Esophagus mucosa (tissue), 1 donor: ENCODE measurements around the gene PUSL1. TPM values are rescaled to one million over a fixed set of nuclear protein-coding genes. Genes with fewer than 3 reads are reported as not detected.

ENCODE experiments used
- ATAC-seq: fragments of 200-7000 bp; cut with Tn5 transposase; one replicate; pipeline ENCODE4 v1.9.1; 2020
- total RNA-seq: library from RNA; stranded (reverse); gene quantifications from one replicate; pipeline ENCODE4 v1.2.4, GENCODE V29; 2023
- donor health status: DM: yes; HTN: yes; CAD: no.

The PUSL1 gene
- total RNA-seq, 1 donor from 2014 or later: 23.0 TPM

GRCh38 chr1:1354271-1355247 lies 46.2 kb downstream of the PUSL1 start:
- ATAC-seq: no peak

- peak; percentile 25 for ATAC-seq
Measured at GRCh38 chr1:1355416-1355815, 47.0 kb downstream of the PUSL1 start.

GRCh38 chr1:1356166-1356795 lies 47.9 kb downstream of the PUSL1 start:
- ATAC-seq: no peak

GRCh38 chr1:1356796-1357401 lies 48.5 kb downstream of the PUSL1 start:
- ATAC-seq: peak; percentile 37

GRCh38 chr1:1357871-1358432 lies 49.6 kb downstream of the PUSL1 start:
- ATAC-seq: no peak

- ATAC-seq: no peak
Measured at GRCh38 chr1:1358433-1359271, 50.3 kb downstream of the PUSL1 start, which contains the start of gene MXRA8. Gene MXRA8 (minus strand): TSS chr1:1358555. CDS start chr1:1358504, 51 bp downstream.

- no peak for ATAC-seq
Measured at GRCh38 chr1:1359308-1359663, 50.9 kb downstream of the PUSL1 start.

GRCh38 chr1:1359664-1360468 lies 51.5 kb downstream of the PUSL1 start:
- ATAC-seq: no peak

- ATAC-seq: no peak
Measured at GRCh38 chr1:1360506-1361169, 52.2 kb downstream of the PUSL1 start.

Other genes starting within 250 kb of the PUSL1 start
- 22.3 TPM for gene RNF223, start 234.3 kb upstream of the PUSL1 start, total RNA-seq
- gene C1orf159, start 192.5 kb upstream of the PUSL1 start, total RNA-seq: 9.4 TPM
- 1.0 TPM for gene TTLL10, start 134.7 kb upstream of the PUSL1 start, total RNA-seq
- 16.3 TPM for gene TNFRSF18, start 102.0 kb upstream of the PUSL1 start, total RNA-seq
- 0.36 TPM for gene TNFRSF4, start 94.4 kb upstream of the PUSL1 start, total RNA-seq
- 69.9 TPM for gene SDF4, start 76.6 kb upstream of the PUSL1 start, total RNA-seq
- gene B3GALT6, start 76.4 kb upstream of the PUSL1 start, total RNA-seq: 8.4 TPM
- gene C1QTNF12, start 61.9 kb upstream of the PUSL1 start, total RNA-seq: 3.9 TPM
- gene UBE2J2, start 34.7 kb upstream of the PUSL1 start, total RNA-seq: 45.0 TPM
- gene SCNN1D, start 28.2 kb upstream of the PUSL1 start, total RNA-seq: 2.8 TPM
- 35.3 TPM for gene ACAP3, start 667 bp upstream of the PUSL1 start, total RNA-seq
- 54.0 TPM for gene INTS11, start 16.1 kb downstream of the PUSL1 start, total RNA-seq
- gene CPTP, start 16.2 kb downstream of the PUSL1 start, total RNA-seq: 25.1 TPM
- gene TAS1R3, start 22.7 kb downstream of the PUSL1 start, total RNA-seq: 0.56 TPM
- gene DVL1, start 40.8 kb downstream of the PUSL1 start, total RNA-seq: 48.5 TPM
- gene MXRA8, start 50.0 kb downstream of the PUSL1 start, total RNA-seq: 2.0 TPM
- 117 TPM for gene AURKAIP1, start 66.6 kb downstream of the PUSL1 start, total RNA-seq
- 58.3 TPM for gene CCNL2, start 90.7 kb downstream of the PUSL1 start, total RNA-seq
- gene MRPL20, start 98.7 kb downstream of the PUSL1 start, total RNA-seq: 89.2 TPM
- gene ANKRD65, start 112.7 kb downstream of the PUSL1 start, total RNA-seq: 11.9 TPM
- gene VWA1, start 127.1 kb downstream of the PUSL1 start, total RNA-seq: 29.4 TPM
- 2.1 TPM for gene ATAD3C, start 141.1 kb downstream of the PUSL1 start, total RNA-seq
- 13.7 TPM for gene ATAD3B, start 163.2 kb downstream of the PUSL1 start, total RNA-seq
- 23.2 TPM for gene ATAD3A, start 203.6 kb downstream of the PUSL1 start, total RNA-seq
- gene TMEM240, start 232.0 kb downstream of the PUSL1 start, total RNA-seq: not detected